Measurements from ENCODE around the gene KRTAP10-8. TPM values are rescaled to one million over a fixed set of nuclear protein-coding genes. Genes with fewer than 3 reads are reported as not detected.

KRTAP10-8 gene
- total and polyA plus RNA-seq, 2 experiments from 2014 or later = not detected

GRCh38 chr21:44649521-44650100, 37.7 kb downstream of the KRTAP10-8 start:
- Histone ChIP-seq H4K20me1 (replicated peaks; ENCODE audit: insufficient read depth) (no peaks in the 10 kb centered on the region), H3K4me3 (no peak overlapping the region), H3K4me2 (no peak overlapping the region), H3K9me2 (ENCODE audit: insufficient read depth) (no peaks in the 10 kb centered on the region), H3F3A (replicated peaks; ENCODE audit: low read depth) (no peaks in the 10 kb centered on the region), H3K27ac (ENCODE audit: low read depth) (no peak overlapping the region), H3K4me1 (ENCODE audit: insufficient read depth) (no peaks in the 10 kb centered on the region), H3K79me2 (replicated peaks; ENCODE audit: insufficient read depth) (no peaks in the 10 kb centered on the region), H3K27me3 (ENCODE audit: insufficient read depth) (no peaks in the 10 kb centered on the region), H3K36me3 (ENCODE audit: insufficient read depth) (no peaks in the 10 kb centered on the region), H2AFZ (no peak overlapping the region)
- TF ChIP-seq CTCF (conservative IDR thresholded peaks at IDR 0.05; ENCODE audit: low read depth in 2 of 2) (0 out of 4 replicates have a peak, but pooled peaks of 1 of the 2 experiments have one; percentile 4), ETS1 (IDR thresholded peaks at IDR 0.05) (no peak)
- peaks cover 6% of the 10 kb centered on the region; the same call in 2 of the 3 replicates for H3K36me3 Mint-ChIP-seq (ENCODE audit: low read depth)
- ATAC-seq = no peak
- peaks cover 10% of the 10 kb centered on the region for H3K4me1 Mint-ChIP-seq
- H3K4me3 Mint-ChIP-seq = no peak overlapping the region
- peaks cover 13% of the 10 kb centered on the region for H3K9me3 Mint-ChIP-seq
- peaks cover 9% of the 10 kb centered on the region for H3K27me3 Mint-ChIP-seq (ENCODE audit: insufficient read depth, low read depth, poor library complexity)
- DNase-seq (ENCODE audit: low spot score) = no peak
- no peak overlapping the region for H3K27ac Mint-ChIP-seq

- Histone ChIP-seq H2AFZ (no peak overlapping the region), H3K9me2 (ENCODE audit: insufficient read depth) (no peaks in the 10 kb centered on the region), H3K4me1 (ENCODE audit: insufficient read depth) (no peaks in the 10 kb centered on the region), H3F3A (replicated peaks; ENCODE audit: low read depth) (no peaks in the 10 kb centered on the region), H3K4me3 (no peak overlapping the region), H4K20me1 (replicated peaks; ENCODE audit: insufficient read depth) (no peaks in the 10 kb centered on the region), H3K79me2 (replicated peaks; ENCODE audit: insufficient read depth) (no peaks in the 10 kb centered on the region), H3K27me3 (ENCODE audit: insufficient read depth) (no peaks in the 10 kb centered on the region), H3K36me3 (ENCODE audit: insufficient read depth) (no peaks in the 10 kb centered on the region), H3K4me2 (no peak overlapping the region), H3K27ac (ENCODE audit: low read depth) (no peak overlapping the region)
- peaks cover 10% of the 10 kb centered on the region for H3K4me1 Mint-ChIP-seq
- DNase-seq (ENCODE audit: low spot score) (no peak), ATAC-seq (no peak)
- H3K36me3 Mint-ChIP-seq (ENCODE audit: low read depth) = no peaks in the 10 kb centered on the region; the same call in 2 of the 3 replicates
- no peak overlapping the region for H3K4me3 Mint-ChIP-seq
- peaks cover 7% of the 10 kb centered on the region; the same call in 1 of the 3 replicates for H3K9me3 Mint-ChIP-seq
- no peak overlapping the region for H3K27ac Mint-ChIP-seq
- H3K27me3 Mint-ChIP-seq (ENCODE audit: insufficient read depth, low read depth, poor library complexity) = peaks cover 11% of the 10 kb centered on the region
- TF ChIP-seq POLR2AphosphoS5 (IDR thresholded peaks at IDR 0.05; ENCODE audit: low read depth) = no peak
- TF ChIP-seq ZNF462 (CRISPR knock-in tag; IDR thresholded peaks at IDR 0.05) = no peak
- no peak for TF ChIP-seq NANOG (IDR thresholded peaks at IDR 0.05; ENCODE audit: borderline replicate concordance)
- no peak for TF ChIP-seq STAT1 (IDR thresholded peaks at IDR 0.05; ENCODE audit: unreplicated experiment)
- no peak for TF ChIP-seq EZH2phosphoT487 (IDR thresholded peaks at IDR 0.05; ENCODE audit: unreplicated experiment)
- no peak for TF ChIP-seq JUNB (IDR thresholded peaks at IDR 0.05; ENCODE audit: unreplicated experiment)
- no peak for TF ChIP-seq ZNF114 (CRISPR knock-in tag; IDR thresholded peaks at IDR 0.05)
- no peak for TF ChIP-seq ETS1 (IDR thresholded peaks at IDR 0.05)
- no peak for TF ChIP-seq CREB1 (CRISPR knock-in tag; IDR thresholded peaks at IDR 0.05; ENCODE audit: low read depth)
Observed at GRCh38 chr21:44650265-44650972, 38.5 kb downstream of the KRTAP10-8 start.
